Muscle of leg (tissue), 16 donors: ENCODE results near the gene CHERP. TPM values are rescaled to one million over a fixed set of nuclear protein-coding genes. Genes with fewer than 3 reads are reported as not detected.

Experiments used
- DNase-seq: peaks from one replicate; pipeline ENCODE4 v3.0.0; 2013
- H3K27ac ChIP-seq: one replicate; pipeline ENCODE4 v1.5.1; 2013; ENCODE audit warnings: mild to moderate bottlenecking, low read length, control low read depth
- H3K27me3 ChIP-seq: one replicate; pipeline ENCODE4 v1.6.1; 2013; ENCODE audit warnings: low read length; ENCODE audit not compliant: control insufficient read depth, insufficient read depth
- H3K36me3 ChIP-seq: one replicate; pipeline ENCODE4 v1.6.1; 2013; ENCODE audit warnings: low read length; ENCODE audit not compliant: control insufficient read depth, insufficient read depth
- H3K4me1 ChIP-seq: one replicate; pipeline ENCODE4 v1.6.1; 2013; ENCODE audit warnings: low read length; ENCODE audit not compliant: control insufficient read depth, insufficient read depth
- H3K4me3 ChIP-seq: one replicate; pipeline ENCODE4 v1.5.1; 2013; ENCODE audit warnings: low read length, control low read depth
- H3K9me3 ChIP-seq: replicated peaks from 2 replicates; pipeline ENCODE4 v1.6.1; 2013; ENCODE audit warnings: low read depth, low read length; ENCODE audit not compliant: control insufficient read depth
- whole genome bisulfite sequencing: methylation state at CpG from one replicate; pipeline ENCODE4 v1.1.5; 2013; ENCODE audit warnings: missing lambda C conversion rate; ENCODE audit not compliant: insufficient coverage; 5-methylcytosine and 5-hydroxymethylcytosine counted together
- long read RNA-seq, 11 donors: transcript quantifications; one replicate each; lab custom pipeline, GENCODE V29; 2026
- polyA plus RNA-seq, 8 donors: library from polyadenylated mRNA; unstranded; fragments of 120-200 nt; gene quantifications; one replicate each; pipeline versions ENCODE4 v1.2.1 to v1.2.3, GENCODE V29; 2013; ENCODE audit warnings: inconsistent platforms in 1 of 8, low replicate concordance in 1 of 8; ENCODE audit not compliant: insufficient read length in 8 of 8, insufficient read depth in 1 of 8
- total RNA-seq: library from RNA; stranded (reverse); fragments of 120-200 nt; gene quantifications from one replicate; pipeline ENCODE4 v1.2.4, GENCODE V29; 2013

Gene CHERP, protein sequence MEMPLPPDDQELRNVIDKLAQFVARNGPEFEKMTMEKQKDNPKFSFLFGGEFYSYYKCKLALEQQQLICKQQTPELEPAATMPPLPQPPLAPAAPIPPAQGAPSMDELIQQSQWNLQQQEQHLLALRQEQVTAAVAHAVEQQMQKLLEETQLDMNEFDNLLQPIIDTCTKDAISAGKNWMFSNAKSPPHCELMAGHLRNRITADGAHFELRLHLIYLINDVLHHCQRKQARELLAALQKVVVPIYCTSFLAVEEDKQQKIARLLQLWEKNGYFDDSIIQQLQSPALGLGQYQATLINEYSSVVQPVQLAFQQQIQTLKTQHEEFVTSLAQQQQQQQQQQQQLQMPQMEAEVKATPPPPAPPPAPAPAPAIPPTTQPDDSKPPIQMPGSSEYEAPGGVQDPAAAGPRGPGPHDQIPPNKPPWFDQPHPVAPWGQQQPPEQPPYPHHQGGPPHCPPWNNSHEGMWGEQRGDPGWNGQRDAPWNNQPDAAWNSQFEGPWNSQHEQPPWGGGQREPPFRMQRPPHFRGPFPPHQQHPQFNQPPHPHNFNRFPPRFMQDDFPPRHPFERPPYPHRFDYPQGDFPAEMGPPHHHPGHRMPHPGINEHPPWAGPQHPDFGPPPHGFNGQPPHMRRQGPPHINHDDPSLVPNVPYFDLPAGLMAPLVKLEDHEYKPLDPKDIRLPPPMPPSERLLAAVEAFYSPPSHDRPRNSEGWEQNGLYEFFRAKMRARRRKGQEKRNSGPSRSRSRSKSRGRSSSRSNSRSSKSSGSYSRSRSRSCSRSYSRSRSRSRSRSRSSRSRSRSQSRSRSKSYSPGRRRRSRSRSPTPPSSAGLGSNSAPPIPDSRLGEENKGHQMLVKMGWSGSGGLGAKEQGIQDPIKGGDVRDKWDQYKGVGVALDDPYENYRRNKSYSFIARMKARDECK
- 3.5 TPM for total RNA-seq
- 10 to 100 TPM; 25.1 to 42.4 (median 36.8) TPM for polyA plus RNA-seq
- long read RNA-seq, donor 1, full-length matches to known transcripts: 2 of 2 reads
- long read RNA-seq, donor 1, partial matches to known transcripts: 0 of 2 reads
- long read RNA-seq, donor 1, other reads (novel, unspliced or antisense): 0 of 2 reads
- long read RNA-seq, donor 2: 0 reads
- long read RNA-seq, donor 3, full-length matches to known transcripts: 3 of 14 reads
- long read RNA-seq, donor 3, partial matches to known transcripts: 11 of 14 reads
- long read RNA-seq, donor 3, other reads (novel, unspliced or antisense): 0 of 14 reads
- long read RNA-seq, donor 4, partial matches to known transcripts: 0 of 1 reads
- long read RNA-seq, donor 4, other reads (novel, unspliced or antisense): 0 of 1 reads
- long read RNA-seq, donor 5, full-length matches to known transcripts: 7 of 14 reads
- long read RNA-seq, donor 5, partial matches to known transcripts: 7 of 14 reads
- long read RNA-seq, donor 5, other reads (novel, unspliced or antisense): 0 of 14 reads
- long read RNA-seq, donor 6, partial matches to known transcripts: 6 of 9 reads
- long read RNA-seq, donor 6, other reads (novel, unspliced or antisense): 0 of 9 reads
- long read RNA-seq, donor 7, partial matches to known transcripts: 0 of 1 reads
- long read RNA-seq, donor 7, other reads (novel, unspliced or antisense): 0 of 1 reads
- long read RNA-seq, donor 8, partial matches to known transcripts: 8 of 8 reads
- long read RNA-seq, donor 8, other reads (novel, unspliced or antisense): 0 of 8 reads
- long read RNA-seq, donor 9, partial matches to known transcripts: 5 of 5 reads
- long read RNA-seq, donor 9, other reads (novel, unspliced or antisense): 0 of 5 reads
- long read RNA-seq, donor 10, partial matches to known transcripts: 13 of 14 reads
- long read RNA-seq, donor 10, other reads (novel, unspliced or antisense): 0 of 14 reads
- long read RNA-seq, donor 11, partial matches to known transcripts: 0 of 3 reads
- long read RNA-seq, donor 11, other reads (novel, unspliced or antisense): 0 of 3 reads

DNA sequence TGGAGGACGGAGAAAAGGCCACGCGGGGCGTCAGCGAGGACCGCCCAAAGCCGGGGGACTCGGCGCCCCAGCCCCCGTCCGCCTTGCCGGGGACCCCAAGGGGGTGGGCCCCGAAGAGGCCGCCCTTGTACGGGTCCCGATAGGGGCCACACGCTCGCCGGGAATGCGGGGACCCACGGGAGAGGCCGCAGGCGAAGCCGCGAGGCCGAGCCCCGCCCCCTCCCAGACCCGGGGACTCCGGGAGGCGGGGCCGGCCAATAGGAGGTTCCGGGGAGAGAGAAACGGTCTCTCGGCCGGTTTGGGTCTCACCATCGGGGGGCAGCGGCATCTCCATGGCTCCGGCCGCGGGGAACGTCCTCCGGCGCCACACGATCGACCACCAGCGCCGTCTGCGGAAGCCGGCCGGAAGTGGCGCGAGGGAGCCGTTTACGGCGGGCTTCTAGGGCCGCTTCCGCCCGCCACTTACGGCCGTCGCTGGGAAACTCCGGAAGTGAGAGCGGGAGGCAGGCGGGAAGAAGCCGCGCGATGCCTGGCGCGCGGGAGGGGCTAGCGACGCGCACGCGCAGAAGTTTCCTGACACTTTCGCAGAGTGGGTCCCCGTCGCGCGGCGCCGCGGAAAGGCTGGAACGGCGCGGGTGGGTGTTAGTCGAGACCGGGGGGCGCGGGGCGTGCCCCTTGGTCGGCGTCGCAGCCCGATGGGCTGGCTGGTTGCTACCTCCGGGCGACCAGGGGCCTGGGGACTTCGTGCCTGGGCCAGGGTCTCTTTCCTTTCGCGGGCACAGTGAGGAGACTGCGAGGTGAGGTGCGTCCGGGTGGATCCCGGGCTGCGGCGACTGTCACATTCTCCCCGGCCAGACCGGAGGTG is at the start of gene CHERP:
Gene CHERP, minus strand, starts transcription at position 393 of the 865 bp plus-strand sequence. Its CDS starts 59 bp downstream, at position 334.
- Histone ChIP-seq H3K36me3 (peaks cover 33% of the 10 kb centered on the region), H3K9me3 (no peaks in the 10 kb centered on the region), H3K4me3 (peak within 1 kb of the TSS; percentile 80), H3K27ac (peak within 1 kb of the TSS; percentile 92), H3K4me1 (peaks cover 18% of the 10 kb centered on the region), H3K27me3 (no peaks in the 10 kb centered on the region)
- DNase-seq: peak; percentile 98
- under 1% methylated on average over 98 of the region's 108 CpGs for WGBS

DNA sequence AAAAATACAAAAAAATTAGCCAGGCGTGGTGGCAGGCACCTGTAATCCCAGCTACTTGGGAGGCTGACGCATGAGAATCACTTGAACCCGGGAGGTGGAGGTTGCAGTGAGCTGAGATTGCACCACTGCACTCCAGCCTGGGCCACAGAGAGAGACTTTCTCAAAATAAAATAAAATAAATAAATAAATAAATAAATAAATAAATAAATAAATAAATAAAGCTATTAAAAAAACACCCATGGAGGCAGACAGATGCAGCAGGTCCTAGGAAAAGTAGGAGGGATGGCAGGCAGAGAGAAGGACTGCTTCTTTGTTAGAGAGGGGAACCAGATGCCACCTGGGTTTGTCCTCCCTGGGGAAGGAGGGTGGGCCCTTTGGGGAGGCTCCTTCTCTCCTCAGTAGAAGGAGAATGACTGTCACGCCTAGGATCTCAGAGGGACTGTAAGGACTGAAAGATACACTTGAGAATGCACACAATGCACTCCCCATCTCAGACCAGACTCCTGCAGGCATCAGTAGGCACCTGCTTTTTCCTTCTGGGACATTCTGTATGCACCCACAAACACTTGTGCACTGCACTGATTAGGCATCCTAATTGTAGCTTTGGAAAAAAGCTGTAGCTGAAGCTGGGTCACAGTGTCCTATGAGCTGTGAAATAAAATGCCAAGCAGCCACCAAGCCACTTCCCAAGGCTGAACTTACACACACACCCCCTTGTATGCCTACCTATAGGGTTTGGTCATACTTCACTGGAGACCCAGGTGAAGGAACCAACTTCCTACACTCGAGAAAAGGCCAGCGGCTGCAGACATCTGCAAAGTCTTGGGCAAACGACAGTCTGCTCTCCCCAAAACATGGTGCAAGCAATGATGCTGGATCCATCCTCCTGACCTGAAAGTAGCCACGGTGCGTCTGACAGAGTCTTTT is 48.9 kb upstream of the CHERP start:
- Histone ChIP-seq H3K27me3 (no peaks in the 10 kb centered on the region), H3K27ac (no peak overlapping the region), H3K4me1 (peaks cover 49% of the 10 kb centered on the region), H3K36me3 (no peaks in the 10 kb centered on the region), H3K9me3 (no peaks in the 10 kb centered on the region), H3K4me3 (no peak overlapping the region)
- 83% methylated on average over 6 of the region's 9 CpGs for WGBS
- DNase-seq: no peak

DNA sequence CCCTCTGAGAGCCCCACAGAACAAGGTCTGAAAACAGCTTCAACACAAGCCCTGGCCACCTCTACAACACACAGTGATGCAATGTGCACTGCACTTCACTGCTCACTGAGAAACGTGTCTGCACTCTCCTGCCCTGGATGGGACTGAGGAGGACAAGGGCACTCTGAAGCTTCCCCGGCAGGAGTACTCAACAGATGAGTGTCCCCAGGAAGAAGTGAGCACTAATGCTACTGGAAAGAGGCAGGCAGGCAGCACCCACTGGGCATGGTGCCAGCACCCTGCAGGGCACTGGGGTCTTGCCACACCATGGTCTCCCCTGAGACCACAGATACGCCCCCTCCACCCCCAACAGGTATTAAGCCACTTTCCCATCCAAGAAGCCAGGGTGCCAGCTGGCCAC is 47.7 kb upstream of the CHERP start:
- 67% methylated on average over 3 of the region's 3 CpGs for WGBS
- Histone ChIP-seq H3K9me3 (no peaks in the 10 kb centered on the region), H3K36me3 (no peaks in the 10 kb centered on the region), H3K27ac (no peak overlapping the region), H3K4me1 (peaks cover 61% of the 10 kb centered on the region), H3K27me3 (no peaks in the 10 kb centered on the region), H3K4me3 (no peak overlapping the region)
- no peak for DNase-seq

DNA sequence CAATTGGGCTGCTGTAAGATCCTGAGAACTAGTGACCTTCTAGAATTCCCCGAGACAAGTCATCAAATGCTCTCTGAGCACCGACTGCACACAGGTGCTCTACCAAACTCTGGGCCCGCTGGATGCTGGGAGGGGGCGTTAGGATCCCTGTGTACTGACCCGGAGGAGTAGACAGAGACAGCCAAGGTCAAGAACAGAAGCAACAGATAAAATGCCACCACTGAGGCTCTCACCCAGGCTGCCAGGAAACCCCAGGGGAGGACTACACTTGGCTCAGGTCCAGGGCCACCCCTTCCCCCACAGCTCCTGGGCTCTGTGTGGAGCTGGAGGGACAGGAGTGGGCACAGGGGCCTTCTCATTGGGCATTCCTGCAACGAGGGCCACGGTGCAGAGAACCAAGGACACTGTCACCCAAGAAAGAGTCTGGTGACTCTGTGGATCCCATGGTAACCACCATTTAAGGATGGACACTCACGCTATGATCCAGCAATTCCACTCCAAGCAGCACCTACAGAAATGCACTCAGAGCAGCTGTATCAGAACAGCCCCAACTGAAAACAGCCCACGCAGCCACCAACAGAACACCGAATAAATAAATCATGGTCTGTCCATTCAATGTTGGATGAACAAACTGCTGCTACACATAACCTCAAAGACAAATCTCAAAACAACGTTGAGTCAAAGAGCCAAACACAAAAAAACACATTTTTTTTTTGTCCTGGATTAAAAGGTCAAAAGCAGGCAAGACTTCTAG is 46.8 kb upstream of the CHERP start:
- H3K27ac ChIP-seq: peak overlapping the region; percentile 73
- H3K9me3 ChIP-seq: no peaks in the 10 kb centered on the region
- H3K4me1 ChIP-seq: peaks cover 70% of the 10 kb centered on the region
- no peak overlapping the region for H3K4me3 ChIP-seq
- H3K36me3 ChIP-seq: no peaks in the 10 kb centered on the region
- no peaks in the 10 kb centered on the region for H3K27me3 ChIP-seq
- DNase-seq: no peak
- WGBS: 87% methylated on average over 9 of the region's 11 CpGs

DNA sequence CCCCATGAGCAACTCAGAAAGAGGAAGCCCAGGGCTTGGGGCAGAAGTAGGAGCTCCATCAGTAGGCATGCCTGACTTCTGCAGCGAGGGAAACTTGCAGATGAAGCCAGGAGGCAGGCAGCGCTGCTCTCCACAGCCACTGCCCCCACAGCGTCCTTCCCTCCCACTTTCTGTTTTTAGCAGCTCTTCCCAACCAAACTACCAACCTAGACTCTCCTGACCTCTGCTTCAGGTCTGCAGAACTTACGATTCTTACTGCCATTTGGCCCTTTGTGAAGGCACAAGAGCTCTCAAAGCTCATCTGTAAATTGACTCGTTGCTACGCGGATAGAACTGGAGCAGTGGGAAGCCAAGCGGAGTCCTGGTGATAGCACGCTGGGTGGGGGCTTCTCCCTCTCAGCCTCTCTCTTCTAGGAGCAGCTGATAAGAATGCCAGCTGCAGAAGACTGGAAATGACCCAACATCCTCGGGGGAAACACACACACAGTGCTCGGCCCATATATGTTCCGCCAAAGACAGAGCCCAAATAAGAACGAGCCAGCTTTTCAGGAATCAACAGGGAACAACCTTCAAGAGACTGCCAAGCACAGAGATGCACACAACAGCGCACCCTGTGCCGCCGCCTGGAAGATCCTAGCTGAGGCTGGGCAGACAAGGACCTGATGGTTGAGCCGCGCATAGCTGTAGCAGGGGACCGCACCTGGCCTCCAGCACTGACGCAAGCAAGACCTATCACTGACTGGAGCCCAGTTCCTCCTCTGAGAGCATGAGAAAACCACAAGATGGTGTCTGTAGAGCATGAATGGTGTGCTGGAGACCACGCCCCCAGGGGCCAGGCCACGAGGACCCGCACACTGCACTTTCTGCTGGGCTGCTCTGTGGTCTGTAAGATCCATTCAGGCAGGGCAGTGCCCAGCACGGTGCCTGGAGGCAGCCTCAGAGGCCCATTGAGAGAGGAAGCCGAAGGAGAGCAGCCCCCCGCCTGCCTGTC is 45.9 kb upstream of the CHERP start:
- Histone ChIP-seq H3K9me3 (no peaks in the 10 kb centered on the region), H3K27me3 (no peaks in the 10 kb centered on the region), H3K4me3 (peak overlapping the region; percentile 4), H3K27ac (peak overlapping the region; percentile 73), H3K36me3 (no peaks in the 10 kb centered on the region), H3K4me1 (peaks cover 77% of the 10 kb centered on the region)
- DNase-seq: peak; percentile 55
- 33% methylated on average over 22 of the region's 26 CpGs for WGBS

DNA sequence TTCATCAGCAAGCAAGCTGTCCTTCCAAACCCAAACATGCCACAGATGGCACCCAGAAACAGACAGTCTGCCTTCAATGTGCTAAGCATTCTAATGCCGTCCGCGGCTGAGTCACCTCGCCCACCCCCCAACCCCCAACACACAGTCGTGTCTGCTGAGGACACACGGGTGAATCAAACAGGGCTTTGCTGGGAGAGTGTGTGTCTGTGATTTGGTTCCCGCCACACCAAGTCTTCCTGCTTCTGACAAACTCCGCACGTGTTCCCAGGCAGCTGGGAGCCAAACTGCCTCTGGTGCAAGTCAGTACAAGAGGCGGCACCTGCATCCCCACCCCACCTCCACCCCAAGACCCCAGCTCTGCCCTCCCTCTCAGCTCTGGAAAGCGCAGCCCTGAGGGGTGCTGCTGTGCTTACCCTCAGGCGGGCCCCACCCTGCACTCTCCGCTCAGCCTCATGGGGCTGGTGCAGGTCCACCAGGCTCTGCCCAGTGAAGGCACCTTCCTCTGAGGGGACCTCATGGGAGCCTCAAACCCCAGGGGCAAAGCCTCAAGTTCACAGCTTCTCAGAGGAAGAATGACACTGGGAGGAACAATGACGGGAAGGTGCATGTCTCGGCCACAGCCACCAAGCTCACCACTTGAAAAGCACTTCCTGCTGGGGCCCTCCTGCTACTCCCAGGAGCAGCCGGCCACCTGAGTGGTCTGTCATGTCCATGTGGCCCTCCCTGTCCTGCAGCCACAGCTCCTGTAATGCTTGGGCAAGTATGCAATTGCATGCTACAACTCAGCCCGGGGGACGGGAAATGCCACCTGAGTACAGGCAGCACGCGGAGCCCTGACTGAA is 45.0 kb upstream of the CHERP start:
- Histone ChIP-seq H3K4me1 (peaks cover 76% of the 10 kb centered on the region), H3K27me3 (no peaks in the 10 kb centered on the region), H3K4me3 (peak overlapping the region; percentile 4), H3K27ac (peak overlapping the region; percentile 73), H3K36me3 (no peaks in the 10 kb centered on the region), H3K9me3 (no peaks in the 10 kb centered on the region)
- 37% methylated on average over 13 of the region's 20 CpGs for WGBS
- DNase-seq: no peak
